Measurements from ENCODE around the gene APOL3. TPM values are rescaled to one million over a fixed set of nuclear protein-coding genes. Genes with fewer than 3 reads are reported as not detected.

Gene APOL3
- total and polyA plus RNA-seq, 2 of the 13 experiments (the other 11 are each of a cell fraction or from before 2014, with no cell fraction given), result 3.8 to 5.4 TPM

DNA sequence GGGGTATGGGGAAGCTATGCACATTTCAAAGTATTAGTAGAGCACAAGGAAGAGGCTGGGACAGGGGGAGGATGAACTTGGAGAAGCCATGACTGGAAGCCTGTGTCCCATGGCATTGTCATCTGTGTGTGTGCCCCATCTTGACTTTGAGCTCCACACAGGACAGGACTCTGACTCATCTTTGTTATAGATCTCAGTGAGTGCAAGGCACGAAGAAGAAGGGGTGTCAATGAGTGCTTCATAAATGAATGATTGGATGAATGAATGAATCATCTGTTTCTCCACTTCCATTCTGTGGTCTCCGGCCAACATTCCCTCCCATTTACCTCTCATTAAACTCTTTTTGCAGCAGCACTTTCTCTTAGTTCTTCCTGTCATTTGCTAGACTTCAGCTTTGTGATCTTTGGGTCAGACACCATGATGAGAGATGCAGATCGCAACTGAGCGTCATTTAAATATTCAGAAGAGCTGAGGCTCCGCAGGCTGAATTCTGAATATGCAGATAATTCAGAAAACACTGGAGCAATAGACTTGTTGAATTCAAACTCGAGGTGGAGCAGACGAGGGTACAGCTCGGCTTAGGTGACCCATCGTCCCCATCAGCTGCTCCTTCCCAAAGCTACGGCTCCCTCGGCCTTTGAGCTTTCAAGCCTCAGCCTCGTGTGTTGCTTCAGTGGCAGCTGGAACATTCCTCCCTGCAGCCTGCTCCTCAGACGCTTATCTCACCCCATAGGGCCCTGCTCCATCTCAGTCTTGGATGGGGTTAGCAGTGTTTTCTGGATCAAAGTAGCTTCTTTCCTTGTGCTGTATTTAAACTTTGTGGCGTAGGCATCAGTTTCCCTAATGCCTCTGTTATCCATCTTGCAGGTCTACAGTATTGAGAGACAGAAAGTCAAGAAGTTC, 30.8 kb downstream of the APOL3 start:
- CTCF ChIA-PET (ENCODE audit: low intra/inter-chr PET ratio, low total read pairs), result no interaction called here
- intact Hi-C loops (cut with micrococcal nuclease; ENCODE audit: unreplicated experiment), result loop anchor here (5.0 kb wide), 2 partner anchors 207 to 502 kb away; no protein-coding TSS in a partner anchor

DNA sequence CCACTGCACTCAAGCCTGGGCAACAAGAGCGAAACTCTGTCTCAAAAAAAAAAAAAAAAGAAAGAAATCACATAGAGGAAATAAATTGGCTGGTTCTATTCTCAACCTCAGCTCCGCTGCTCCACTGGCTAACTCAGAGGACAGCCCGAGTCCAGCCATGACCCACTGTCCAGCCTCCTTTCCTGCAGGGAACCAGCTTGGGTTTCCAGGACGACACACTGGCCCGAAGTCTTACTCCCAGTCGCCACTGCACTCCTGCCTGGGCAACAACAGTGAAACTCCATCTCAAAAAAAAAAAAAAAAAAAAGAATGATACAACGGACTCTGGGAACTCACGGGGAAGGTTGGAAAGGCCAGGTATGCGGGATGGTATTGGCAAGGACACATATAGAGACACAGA, 31.5 kb downstream of the APOL3 start:
- intact Hi-C loops (cut with micrococcal nuclease; ENCODE audit: unreplicated experiment), result loop anchor here (5.0 kb wide), 2 partner anchors 207 to 502 kb away; no protein-coding TSS in a partner anchor
- POLR2A ChIA-PET, result no interaction called here
- TF ChIP-seq, protein P1, sequence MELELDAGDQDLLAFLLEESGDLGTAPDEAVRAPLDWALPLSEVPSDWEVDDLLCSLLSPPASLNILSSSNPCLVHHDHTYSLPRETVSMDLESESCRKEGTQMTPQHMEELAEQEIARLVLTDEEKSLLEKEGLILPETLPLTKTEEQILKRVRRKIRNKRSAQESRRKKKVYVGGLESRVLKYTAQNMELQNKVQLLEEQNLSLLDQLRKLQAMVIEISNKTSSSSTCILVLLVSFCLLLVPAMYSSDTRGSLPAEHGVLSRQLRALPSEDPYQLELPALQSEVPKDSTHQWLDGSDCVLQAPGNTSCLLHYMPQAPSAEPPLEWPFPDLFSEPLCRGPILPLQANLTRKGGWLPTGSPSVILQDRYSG (CRISPR knock-in tag; IDR thresholded peaks at IDR 0.05), result no peak
- TF ChIP-seq PLRG1 (conservative IDR thresholded peaks at IDR 0.05) (no peak), CENPT (CRISPR knock-in tag; IDR thresholded peaks at IDR 0.05; ENCODE audit: low read depth) (no peak), TCF7L2 (IDR thresholded peaks at IDR 0.05; ENCODE audit: low read depth, low read length) (no peak), AGO1 (IDR thresholded peaks at IDR 0.05; ENCODE audit: low read depth, low read length, poor library complexity, severe bottlenecking) (no peak), AHDC1 (CRISPR knock-in tag; IDR thresholded peaks at IDR 0.05; ENCODE audit: borderline replicate concordance) (no peak), ZNF34 (CRISPR knock-in tag; IDR thresholded peaks at IDR 0.05; ENCODE audit: borderline replicate concordance) (no peak), JDP2 (CRISPR knock-in tag; IDR thresholded peaks at IDR 0.05; ENCODE audit: borderline replicate concordance) (no peak), HMG20A (CRISPR knock-in tag; IDR thresholded peaks at IDR 0.05; ENCODE audit: borderline replicate concordance) (no peak)

More for the DNA sequence above, 30.8 kb downstream of the APOL3 start:
- H3K4me1 ChIP-seq (ENCODE audit: insufficient read depth, low read length), result peaks cover 44% of the 10 kb centered on the region
- H4K20me1 ChIP-seq (ENCODE audit: insufficient read depth, low read length), result no peaks in the 10 kb centered on the region
- H3K9ac ChIP-seq (ENCODE audit: insufficient read depth, low read depth, low read length), result no peak overlapping the region
- 0 out of 2 replicates have a peak overlapping the region, but pooled peaks have one; percentile 12 for H3K4me2 ChIP-seq (ENCODE audit: low read depth, low read length)
- no peak overlapping the region for H2AFZ ChIP-seq (ENCODE audit: low read length)
- POLR2A ChIA-PET, result no interaction called here
- 40% methylated on average over 11 of the region's 14 CpGs for WGBS (ENCODE audit: low lambda C conversion rate)
- H3K9me3 ChIP-seq (ENCODE audit: low read length), result no peaks in the 10 kb centered on the region
- BruUV-seq (replicated peaks), result no TSS peak
- H3K36me3 ChIP-seq (replicated peaks in 1 of 2; ENCODE audit: control insufficient read depth in 1 of 2, insufficient read depth in 2 of 2, low read length in 2 of 2), result no peaks in the 10 kb centered on the region
- peaks cover 2 to 33% of the 10 kb centered on the region in 2 experiments; a peak in 4 of 5 replicates for H3K27me3 ChIP-seq (ENCODE audit: control insufficient read depth in 1 of 2, insufficient read depth in 2 of 2, low read length in 2 of 2)
- in situ Hi-C loops (cut with HindIII; ENCODE audit: extremely low pct_ligation_motif_present, low pct_unique_long_range_greater_than_20kb), result no loop called here
- ATAC-seq (no peak), DNase-seq (ENCODE audit: low spot score) (no peak), FAIRE-seq (no peak)
- H3K4me3 ChIP-seq (replicated peaks in 1 of 3; ENCODE audit: insufficient read depth in 1 of 3, low read depth in 2 of 3, low read length in 3 of 3), result no peak overlapping the region
- no peak for TF ChIP-seq ZNF264 (CRISPR knock-in tag; IDR thresholded peaks at IDR 0.05)
- no peak for TF ChIP-seq ZNF432 (CRISPR knock-in tag; IDR thresholded peaks at IDR 0.05; ENCODE audit: borderline replicate concordance)
- TF ChIP-seq CENPX (CRISPR knock-in tag; IDR thresholded peaks at IDR 0.05), result no peak
- no peak for TF ChIP-seq ZNF569 (CRISPR knock-in tag; IDR thresholded peaks at IDR 0.05; ENCODE audit: borderline replicate concordance)
- no peaks in the 10 kb centered on the region for H3K79me2 ChIP-seq (ENCODE audit: insufficient read depth, low read length)
- no peak overlapping the region for H3K27ac ChIP-seq (ENCODE audit: extremely low read length, insufficient read depth, low read length)

More for the DNA sequence above, 31.5 kb downstream of the APOL3 start:
- Histone ChIP-seq H4K20me1 (ENCODE audit: insufficient read depth, low read length) (no peaks in the 10 kb centered on the region), H3K4me1 (ENCODE audit: insufficient read depth, low read length) (peaks cover 44% of the 10 kb centered on the region), H3K79me2 (ENCODE audit: insufficient read depth, low read length) (no peaks in the 10 kb centered on the region), H3K4me2 (ENCODE audit: low read depth, low read length) (no peak overlapping the region), H2AFZ (ENCODE audit: low read length) (no peak overlapping the region), H3K9ac (ENCODE audit: insufficient read depth, low read depth, low read length) (no peak overlapping the region), H3K9me3 (ENCODE audit: low read length) (no peaks in the 10 kb centered on the region), H3K27me3 (ENCODE audit: control insufficient read depth in 1 of 2, insufficient read depth in 2 of 2, low read length in 2 of 2) (peaks cover 3 to 33% of the 10 kb centered on the region in 2 experiments; a peak in 4 of 5 replicates), H3K27ac (ENCODE audit: extremely low read length, insufficient read depth, low read length) (no peak overlapping the region), H3K4me3 (replicated peaks in 1 of 3; ENCODE audit: insufficient read depth in 1 of 3, low read depth in 2 of 3, low read length in 3 of 3) (no peak overlapping the region), H3K36me3 (replicated peaks in 1 of 2; ENCODE audit: control insufficient read depth in 1 of 2, insufficient read depth in 2 of 2, low read length in 2 of 2) (no peaks in the 10 kb centered on the region)
- CTCF ChIA-PET (ENCODE audit: low intra/inter-chr PET ratio, low total read pairs), result no interaction called here
- 42% methylated on average over 9 of the region's 9 CpGs for WGBS (ENCODE audit: low lambda C conversion rate)
- in situ Hi-C loops (cut with HindIII; ENCODE audit: extremely low pct_ligation_motif_present, low pct_unique_long_range_greater_than_20kb), result no loop called here
- BruUV-seq (replicated peaks), result no TSS peak
- DNase-seq (ENCODE audit: low spot score) (no peak), FAIRE-seq (no peak), ATAC-seq (no peak)

Measured in HepG2 (cell line).